ENCODE measurements around the gene PIP5K1B.

GRCh38 chr9:68822596-68823165, 117.6 kb downstream of the PIP5K1B start:
- TF ChIP-seq CTCF (optimal IDR thresholded peaks at IDR 0.05 in 1 of 3, IDR thresholded peaks at IDR 0.05 in 1 of 3, conservative IDR thresholded peaks at IDR 0.05 in 1 of 3; ENCODE audit: extremely low read depth in 1 of 3, insufficient read depth in 2 of 3, low read length in 3 of 3) (no peak), EZH2 (IDR thresholded peaks at IDR 0.05; ENCODE audit: low read length) (no peak)
